Right cardiac atrium (tissue), 5 donors: Measurements from ENCODE around the gene TCERG1L. TPM values are rescaled to one million over a fixed set of nuclear protein-coding genes. Genes with fewer than 3 reads are reported as not detected.

ENCODE experiments used
- ATAC-seq, 2 donors: fragments of 200-7000 bp; cut with Tn5 transposase; one replicate each; pipeline versions ENCODE4 v1.8.0 to v1.9.1; 2020; ENCODE audit warnings: moderate library complexity in 2 of 2, mild to moderate bottlenecking in 1 of 2
- DNase-seq, 3 donors: peaks; one replicate each; pipeline ENCODE4 v3.0.0-alpha.2; 2020
- H3K27ac ChIP-seq: one replicate; pipeline ENCODE4 v1.5.1; 2013; ENCODE audit warnings: mild to moderate bottlenecking, low read length, control low read depth, moderate library complexity
- H3K27me3 ChIP-seq: one replicate; pipeline ENCODE4 v1.6.1; 2013; ENCODE audit not compliant: control insufficient read depth, insufficient read depth
- H3K4me1 ChIP-seq: one replicate; pipeline ENCODE4 v1.6.1; 2013; ENCODE audit warnings: low read length; ENCODE audit not compliant: control insufficient read depth, insufficient read depth
- H3K4me3 ChIP-seq: one replicate; pipeline ENCODE4 v1.5.1; 2013; ENCODE audit warnings: low read length, control low read depth
- H3K9me3 ChIP-seq: one replicate; pipeline ENCODE4 v1.6.1; 2013; ENCODE audit warnings: low read length; ENCODE audit not compliant: control insufficient read depth
- WGBS: extraction: QIAGEN DNeasy Blood & Tissue Kit; methylation state at CpG from one replicate; pipeline ENCODE4 v1.1.7; 2013; 5-methylcytosine and 5-hydroxymethylcytosine counted together
- intact Hi-C, 4 donors: fragments of 100-400 bp; cut with DNase I; formaldehyde crosslinking; loops; one replicate each; pipeline versions ENCODE4 v1.11.0 to v1.14.0; 2022 to 2023
- polyA plus RNA-seq: library from polyadenylated mRNA; stranded (reverse); fragments of 200-250 nt; gene quantifications from one replicate; pipeline ENCODE4 v1.2.3, GENCODE V29; 2013
- total RNA-seq, 4 donors: library from RNA; stranded (reverse); fragmentation: NEBNext Ultra II Directional; extraction: Animal tissue kit (Norgen Biotek cat#: 25700); gene quantifications; one replicate each; pipeline ENCODE4 v1.2.1, GENCODE V29; 2021
- donor health status: healthy with polysubstance abuse.
- donor health status: DM: no; HTN: yes; CAD: no.
- donor health status: DM: no; HTN: no; CAD: no.
- donor health status: DM: no; HTN: yes; CAD: no; lungs with severe emphysema.
- donor health status: DM: yes; HTN: yes; CAD: no.

TCERG1L gene
- total and polyA plus RNA-seq, 5 donors = not detected

GRCh38 chr10:131280101-131280500, 31.4 kb downstream of the TCERG1L start:
- WGBS = 19% methylated on average over 1 of the region's 1 CpG
- ATAC-seq = no peak
- H3K27ac ChIP-seq = no peak overlapping the region

GRCh38 chr10:131279516-131279915, 32.0 kb downstream of the TCERG1L start:
- Histone ChIP-seq H3K4me1 (no peaks in the 10 kb centered on the region), H3K4me3 (no peak overlapping the region), H3K9me3 (no peaks in the 10 kb centered on the region), H3K27ac (no peak overlapping the region), H3K27me3 (no peaks in the 10 kb centered on the region)
- intact Hi-C loops = no loop called here
- WGBS = 86% methylated on average over 9 of the region's 9 CpGs
- DNase-seq (no peak), ATAC-seq (no peak)

More at GRCh38 chr10:131280101-131280500, 31.4 kb downstream of the TCERG1L start:
- H3K9me3 ChIP-seq = no peaks in the 10 kb centered on the region
- DNase-seq = no peak
- H3K27me3 ChIP-seq = no peaks in the 10 kb centered on the region
- intact Hi-C loops = no loop called here
- H3K4me1 ChIP-seq = no peaks in the 10 kb centered on the region
- no peak overlapping the region for H3K4me3 ChIP-seq

- Histone ChIP-seq H3K4me1 (no peaks in the 10 kb centered on the region), H3K4me3 (no peak overlapping the region), H3K27ac (no peak overlapping the region), H3K27me3 (no peaks in the 10 kb centered on the region), H3K9me3 (no peaks in the 10 kb centered on the region)
- WGBS = 89% methylated on average over 12 of the region's 12 CpGs
- no peak for DNase-seq
- ATAC-seq = no peak
- intact Hi-C loops = no loop called here
Observed at GRCh38 chr10:131277969-131278368, 33.6 kb downstream of the TCERG1L start.

GRCh38 chr10:131277278-131277677, 34.2 kb downstream of the TCERG1L start:
- Histone ChIP-seq H3K27me3 (no peaks in the 10 kb centered on the region), H3K27ac (no peak overlapping the region), H3K4me3 (no peak overlapping the region), H3K4me1 (no peaks in the 10 kb centered on the region), H3K9me3 (no peaks in the 10 kb centered on the region)
- no peak for ATAC-seq
- DNase-seq = no peak
- intact Hi-C loops = no loop called here
- WGBS = 33% methylated on average over 12 of the region's 12 CpGs

- H3K9me3 ChIP-seq = no peaks in the 10 kb centered on the region
- no peak overlapping the region for H3K4me3 ChIP-seq
- DNase-seq (no peak), ATAC-seq (no peak)
- no peaks in the 10 kb centered on the region for H3K4me1 ChIP-seq
- intact Hi-C loops = no loop called here
- 88% methylated on average over 4 of the region's 4 CpGs for WGBS
- no peak overlapping the region for H3K27ac ChIP-seq
- no peaks in the 10 kb centered on the region for H3K27me3 ChIP-seq
Observed at GRCh38 chr10:131275691-131276090, 35.8 kb downstream of the TCERG1L start.

GRCh38 chr10:131274883-131275282, 36.6 kb downstream of the TCERG1L start:
- ATAC-seq (no peak), DNase-seq (no peak)
- Histone ChIP-seq H3K4me1 (no peaks in the 10 kb centered on the region), H3K27ac (no peak overlapping the region), H3K4me3 (no peak overlapping the region), H3K27me3 (no peaks in the 10 kb centered on the region), H3K9me3 (no peaks in the 10 kb centered on the region)
- WGBS = 83% methylated on average over 5 of the region's 5 CpGs
- intact Hi-C loops = no loop called here

- Histone ChIP-seq H3K9me3 (no peaks in the 10 kb centered on the region), H3K27ac (no peak overlapping the region), H3K4me1 (no peaks in the 10 kb centered on the region), H3K4me3 (no peak overlapping the region), H3K27me3 (no peaks in the 10 kb centered on the region)
- 87% methylated on average over 19 of the region's 19 CpGs for WGBS
- intact Hi-C loops = no loop called here
- DNase-seq = no peak
- ATAC-seq = no peak
Observed at GRCh38 chr10:131274133-131274880, 37.2 kb downstream of the TCERG1L start.

- Histone ChIP-seq H3K27ac (no peak overlapping the region), H3K4me1 (no peaks in the 10 kb centered on the region), H3K27me3 (no peaks in the 10 kb centered on the region), H3K4me3 (no peak overlapping the region), H3K9me3 (no peaks in the 10 kb centered on the region)
- intact Hi-C loops = no loop called here
- ATAC-seq = no peak
- DNase-seq = no peak
- 76% methylated on average over 10 of the region's 10 CpGs for WGBS
Observed at GRCh38 chr10:131273476-131273875, 38.0 kb downstream of the TCERG1L start.

GRCh38 chr10:131272897-131273451, 38.5 kb downstream of the TCERG1L start:
- H3K9me3 ChIP-seq = no peaks in the 10 kb centered on the region
- no peak for DNase-seq
- no peaks in the 10 kb centered on the region for H3K27me3 ChIP-seq
- peak in 1 of 2 donors; percentile 14 for ATAC-seq
- H3K27ac ChIP-seq = no peak overlapping the region
- H3K4me3 ChIP-seq = no peak overlapping the region
- 90% methylated on average over 15 of the region's 15 CpGs for WGBS
- H3K4me1 ChIP-seq = no peaks in the 10 kb centered on the region
- intact Hi-C loops = no loop called here

GRCh38 chr10:131271966-131272365, 39.6 kb downstream of the TCERG1L start:
- WGBS = 81% methylated on average over 12 of the region's 12 CpGs
- intact Hi-C loops = no loop called here
- Histone ChIP-seq H3K9me3 (no peaks in the 10 kb centered on the region), H3K4me3 (no peak overlapping the region), H3K27me3 (no peaks in the 10 kb centered on the region), H3K4me1 (no peaks in the 10 kb centered on the region), H3K27ac (no peak overlapping the region)
- DNase-seq = no peak
- no peak for ATAC-seq

GRCh38 chr10:131271195-131271880, 40.2 kb downstream of the TCERG1L start:
- WGBS = 66% methylated on average over 13 of the region's 13 CpGs
- Histone ChIP-seq H3K27ac (no peak overlapping the region), H3K27me3 (no peaks in the 10 kb centered on the region), H3K4me3 (no peak overlapping the region), H3K9me3 (no peaks in the 10 kb centered on the region), H3K4me1 (no peaks in the 10 kb centered on the region)
- DNase-seq (no peak), ATAC-seq (peak in 1 of 2 donors; percentile 17)
- intact Hi-C loops = no loop called here
